ENCODE measurements around the gene CALN1.

DNA sequence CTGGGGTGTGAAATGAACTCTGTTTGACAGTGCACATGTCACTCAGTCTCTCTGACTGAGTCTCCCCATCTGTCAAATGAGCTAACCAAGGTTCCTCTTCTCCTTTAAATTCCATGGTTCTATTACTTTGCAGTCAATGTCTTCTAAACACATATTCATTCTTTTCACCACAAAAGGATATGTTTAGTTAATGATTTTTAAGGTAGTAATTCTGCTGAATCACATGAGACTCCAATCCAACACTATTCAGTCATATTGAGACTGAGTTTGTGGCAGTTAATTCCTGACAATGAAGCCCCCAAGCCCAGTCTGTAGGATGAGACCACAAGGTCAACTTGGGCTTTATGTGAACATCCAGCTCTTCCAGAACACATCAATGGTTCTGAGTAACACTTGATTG, 85.3 kb downstream of the CALN1 start:
- TF ChIP-seq, protein P1, sequence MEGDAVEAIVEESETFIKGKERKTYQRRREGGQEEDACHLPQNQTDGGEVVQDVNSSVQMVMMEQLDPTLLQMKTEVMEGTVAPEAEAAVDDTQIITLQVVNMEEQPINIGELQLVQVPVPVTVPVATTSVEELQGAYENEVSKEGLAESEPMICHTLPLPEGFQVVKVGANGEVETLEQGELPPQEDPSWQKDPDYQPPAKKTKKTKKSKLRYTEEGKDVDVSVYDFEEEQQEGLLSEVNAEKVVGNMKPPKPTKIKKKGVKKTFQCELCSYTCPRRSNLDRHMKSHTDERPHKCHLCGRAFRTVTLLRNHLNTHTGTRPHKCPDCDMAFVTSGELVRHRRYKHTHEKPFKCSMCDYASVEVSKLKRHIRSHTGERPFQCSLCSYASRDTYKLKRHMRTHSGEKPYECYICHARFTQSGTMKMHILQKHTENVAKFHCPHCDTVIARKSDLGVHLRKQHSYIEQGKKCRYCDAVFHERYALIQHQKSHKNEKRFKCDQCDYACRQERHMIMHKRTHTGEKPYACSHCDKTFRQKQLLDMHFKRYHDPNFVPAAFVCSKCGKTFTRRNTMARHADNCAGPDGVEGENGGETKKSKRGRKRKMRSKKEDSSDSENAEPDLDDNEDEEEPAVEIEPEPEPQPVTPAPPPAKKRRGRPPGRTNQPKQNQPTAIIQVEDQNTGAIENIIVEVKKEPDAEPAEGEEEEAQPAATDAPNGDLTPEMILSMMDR (optimal IDR thresholded peaks at IDR 0.05 in 1 of 3, IDR thresholded peaks at IDR 0.05 in 1 of 3, conservative IDR thresholded peaks at IDR 0.05 in 1 of 3; ENCODE audit: extremely low read depth in 1 of 3, insufficient read depth in 2 of 3, low read length in 3 of 3), result no peak
- TF ChIP-seq EZH2 (IDR thresholded peaks at IDR 0.05; ENCODE audit: low read length), result no peak
